Neural cell (in vitro differentiated cells): ENCODE results near the gene RABGGTA. TPM values are rescaled to one million over a fixed set of nuclear protein-coding genes. Genes with fewer than 3 reads are reported as not detected.

Source experiments
- H2AFZ ChIP-seq: fragments of 200-600, 300-800 bp; sonication (generic), shearing (Covaris generic); 2 replicates; pipeline ENCODE4 v1.6.0; 2014; ENCODE audit warnings: low read depth, mild to moderate bottlenecking, antibody characterized with exemption, low read length, moderate library complexity
- H3F3A ChIP-seq: fragments of 200-600 bp; shearing (Covaris generic); 2 replicates; pipeline ENCODE4 v1.6.1; 2016; ENCODE audit warnings: mild to moderate bottlenecking, moderate library complexity, mixed read lengths, antibody characterized with exemption, low read length; ENCODE audit not compliant: insufficient read depth, poor library complexity, severe bottlenecking
- H3K27ac ChIP-seq: fragments of 200-600, 300-800 bp; sonication (generic), shearing (Covaris generic); 2 replicates; pipeline ENCODE4 v1.5.1; 2014; ENCODE audit warnings: mild to moderate bottlenecking, low read length, moderate library complexity
- H3K27me3 ChIP-seq: fragments of 300-800, 200-600 bp; sonication (generic), shearing (Covaris generic); 2 replicates; pipeline ENCODE4 v1.6.0; 2014; ENCODE audit warnings: mild to moderate bottlenecking, low read depth, low read length, moderate library complexity; ENCODE audit not compliant: insufficient read depth
- H3K36me3 ChIP-seq: fragments of 300-800, 200-600 bp; sonication (generic), shearing (Covaris generic); 2 replicates; pipeline ENCODE4 v1.5.1; 2014; ENCODE audit warnings: mild to moderate bottlenecking, antibody characterized with exemption, low read length, moderate library complexity; ENCODE audit not compliant: insufficient read depth
- H3K4me2 ChIP-seq: fragments of 300-800, 200-600 bp; sonication (generic), shearing (Covaris generic); 2 replicates; pipeline ENCODE4 v1.6.0; 2014; ENCODE audit warnings: mild to moderate bottlenecking, low read length
- H3K4me3 ChIP-seq: fragments of 300-800, 200-600 bp; sonication (generic), shearing (Covaris generic); 2 replicates; pipeline ENCODE4 v1.5.1; 2014; ENCODE audit warnings: mild to moderate bottlenecking, low read length, moderate library complexity
- H3K79me2 ChIP-seq: fragments of 200-600 bp; shearing (Covaris generic); replicated peaks from 2 replicates; pipeline ENCODE4 v1.6.0; 2014; ENCODE audit warnings: mild to moderate bottlenecking, low read length, moderate library complexity; ENCODE audit not compliant: insufficient read depth
- H3K9ac ChIP-seq: fragments of 300-800, 200-600 bp; sonication (generic), shearing (Covaris generic); 2 replicates; pipeline ENCODE4 v1.6.1; 2016; ENCODE audit warnings: mild to moderate bottlenecking, low read length, mixed read lengths
- H3K9me2 ChIP-seq: fragments of 200-600 bp; shearing (Covaris generic); 2 replicates; pipeline ENCODE4 v1.6.1; 2016; ENCODE audit warnings: mild to moderate bottlenecking, low read length, mixed read lengths; ENCODE audit not compliant: insufficient read depth
- H3K9me3 ChIP-seq: fragments of 200-600, 300-800 bp; sonication (generic), shearing (Covaris generic); 2 replicates; pipeline ENCODE4 v1.6.1; 2016; ENCODE audit warnings: mild to moderate bottlenecking, mixed run types, low read length, moderate library complexity, mixed read lengths
- H4K20me1 ChIP-seq: fragments of 200-600 bp; shearing (Covaris generic); 2 replicates; pipeline ENCODE4 v1.6.1; 2016; ENCODE audit warnings: mild to moderate bottlenecking, mixed run types; ENCODE audit not compliant: insufficient read depth
- EP300 ChIP-seq: fragments of 450-650 bp; conservative IDR thresholded peaks from 2 replicates; pipeline ENCODE4 v1.6.1; 2014; ENCODE audit warnings: antibody characterized with exemption, mild to moderate bottlenecking, moderate library complexity; ENCODE audit not compliant: poor library complexity, severe bottlenecking
- EZH2 ChIP-seq: fragments of 200-600, 300-800 bp; shearing (Covaris generic), sonication (generic); IDR thresholded peaks from 2 replicates; pipeline ENCODE4 v1.6.1; 2014; ENCODE audit warnings: antibody characterized with exemption, low read length, borderline replicate concordance, mild to moderate bottlenecking; ENCODE audit not compliant: insufficient read depth, poor library complexity, severe bottlenecking
- MXI1 ChIP-seq: fragments of 450-650 bp; conservative IDR thresholded peaks from 2 replicates; pipeline ENCODE4 v1.6.1; 2014; ENCODE audit warnings: antibody characterized with exemption, mild to moderate bottlenecking; ENCODE audit not compliant: poor library complexity, severe bottlenecking
- POLR2AphosphoS5 ChIP-seq: IDR thresholded peaks from 2 replicates; pipeline ENCODE4 v1.6.1; 2012
- RAD21 ChIP-seq: fragments of 450-650 bp; conservative IDR thresholded peaks from 2 replicates; pipeline ENCODE4 v1.6.1; 2014; ENCODE audit warnings: antibody characterized with exemption, mild to moderate bottlenecking, moderate library complexity
- SMC3 ChIP-seq: fragments of 450-650 bp; conservative IDR thresholded peaks from 2 replicates; pipeline ENCODE4 v1.6.1; 2014; ENCODE audit warnings: antibody characterized with exemption, mild to moderate bottlenecking, moderate library complexity; ENCODE audit not compliant: poor library complexity
- TAF1 ChIP-seq: IDR thresholded peaks from 2 replicates; pipeline ENCODE4 v1.6.1; 2012; ENCODE audit warnings: low read depth
- polyA plus RNA-seq: library from polyadenylated mRNA; depleted of rRNA; stranded (reverse); fragments of >200 nt; gene quantifications from 2 replicates; pipeline ENCODE4 v1.2.3, GENCODE V29; 2014
- TF ChIP-seq, protein P1 (sequence below): IDR thresholded peaks from 2 replicates; pipeline ENCODE4 v1.6.1; 2012; ENCODE audit warnings: borderline replicate concordance
- TF ChIP-seq, protein P2 (sequence below): fragments of 450-650 bp; IDR thresholded peaks from 2 replicates; pipeline ENCODE4 v1.5.1; 2014; ENCODE audit warnings: antibody characterized with exemption, mild to moderate bottlenecking, moderate library complexity; ENCODE audit not compliant: poor library complexity, severe bottlenecking

Gene RABGGTA
- polyA plus RNA-seq, 1 donor from 2014 or later, result 33.2 TPM

DNA sequence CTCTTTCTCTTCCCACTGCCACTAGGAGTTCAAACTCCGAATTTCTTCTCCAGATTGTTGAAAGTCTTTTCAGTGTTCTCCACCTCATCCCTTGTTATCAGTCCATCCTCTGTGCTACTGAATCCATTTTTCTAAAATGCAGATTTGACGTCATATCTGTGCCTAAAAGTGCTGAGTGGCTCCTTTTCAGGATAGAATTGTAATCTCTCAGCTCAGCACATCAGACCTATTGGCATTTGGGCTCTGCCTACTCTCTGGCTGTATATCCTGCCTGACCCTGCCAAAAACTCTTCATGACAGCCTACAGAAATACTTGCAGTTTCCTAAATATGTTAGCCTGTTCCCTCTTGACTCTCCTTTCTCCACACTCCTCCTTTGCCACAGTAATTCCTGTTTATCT is 1.1 kb upstream of the RABGGTA start:
- Histone ChIP-seq H3F3A (no peaks in the 10 kb centered on the region), H3K4me2 (no peak overlapping the region), H3K27ac (no peak overlapping the region), H4K20me1 (no peaks in the 10 kb centered on the region), H3K9ac (no peak overlapping the region), H3K9me2 (no peaks in the 10 kb centered on the region), H3K36me3 (no peaks in the 10 kb centered on the region), H2AFZ (no peak overlapping the region), H3K27me3 (no peaks in the 10 kb centered on the region), H3K79me2 (no peaks in the 10 kb centered on the region), H3K4me3 (no peak overlapping the region), H3K9me3 (no peaks in the 10 kb centered on the region)
- TF ChIP-seq TAF1 (no peak), POLR2AphosphoS5 (no peak), MXI1 (no peak), RAD21 (no peak), SMC3 (no peak), EZH2 (no peak), EP300 (no peak)
- TF ChIP-seq, protein P1, sequence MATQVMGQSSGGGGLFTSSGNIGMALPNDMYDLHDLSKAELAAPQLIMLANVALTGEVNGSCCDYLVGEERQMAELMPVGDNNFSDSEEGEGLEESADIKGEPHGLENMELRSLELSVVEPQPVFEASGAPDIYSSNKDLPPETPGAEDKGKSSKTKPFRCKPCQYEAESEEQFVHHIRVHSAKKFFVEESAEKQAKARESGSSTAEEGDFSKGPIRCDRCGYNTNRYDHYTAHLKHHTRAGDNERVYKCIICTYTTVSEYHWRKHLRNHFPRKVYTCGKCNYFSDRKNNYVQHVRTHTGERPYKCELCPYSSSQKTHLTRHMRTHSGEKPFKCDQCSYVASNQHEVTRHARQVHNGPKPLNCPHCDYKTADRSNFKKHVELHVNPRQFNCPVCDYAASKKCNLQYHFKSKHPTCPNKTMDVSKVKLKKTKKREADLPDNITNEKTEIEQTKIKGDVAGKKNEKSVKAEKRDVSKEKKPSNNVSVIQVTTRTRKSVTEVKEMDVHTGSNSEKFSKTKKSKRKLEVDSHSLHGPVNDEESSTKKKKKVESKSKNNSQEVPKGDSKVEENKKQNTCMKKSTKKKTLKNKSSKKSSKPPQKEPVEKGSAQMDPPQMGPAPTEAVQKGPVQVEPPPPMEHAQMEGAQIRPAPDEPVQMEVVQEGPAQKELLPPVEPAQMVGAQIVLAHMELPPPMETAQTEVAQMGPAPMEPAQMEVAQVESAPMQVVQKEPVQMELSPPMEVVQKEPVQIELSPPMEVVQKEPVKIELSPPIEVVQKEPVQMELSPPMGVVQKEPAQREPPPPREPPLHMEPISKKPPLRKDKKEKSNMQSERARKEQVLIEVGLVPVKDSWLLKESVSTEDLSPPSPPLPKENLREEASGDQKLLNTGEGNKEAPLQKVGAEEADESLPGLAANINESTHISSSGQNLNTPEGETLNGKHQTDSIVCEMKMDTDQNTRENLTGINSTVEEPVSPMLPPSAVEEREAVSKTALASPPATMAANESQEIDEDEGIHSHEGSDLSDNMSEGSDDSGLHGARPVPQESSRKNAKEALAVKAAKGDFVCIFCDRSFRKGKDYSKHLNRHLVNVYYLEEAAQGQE, result no peak
- TF ChIP-seq, protein P2, sequence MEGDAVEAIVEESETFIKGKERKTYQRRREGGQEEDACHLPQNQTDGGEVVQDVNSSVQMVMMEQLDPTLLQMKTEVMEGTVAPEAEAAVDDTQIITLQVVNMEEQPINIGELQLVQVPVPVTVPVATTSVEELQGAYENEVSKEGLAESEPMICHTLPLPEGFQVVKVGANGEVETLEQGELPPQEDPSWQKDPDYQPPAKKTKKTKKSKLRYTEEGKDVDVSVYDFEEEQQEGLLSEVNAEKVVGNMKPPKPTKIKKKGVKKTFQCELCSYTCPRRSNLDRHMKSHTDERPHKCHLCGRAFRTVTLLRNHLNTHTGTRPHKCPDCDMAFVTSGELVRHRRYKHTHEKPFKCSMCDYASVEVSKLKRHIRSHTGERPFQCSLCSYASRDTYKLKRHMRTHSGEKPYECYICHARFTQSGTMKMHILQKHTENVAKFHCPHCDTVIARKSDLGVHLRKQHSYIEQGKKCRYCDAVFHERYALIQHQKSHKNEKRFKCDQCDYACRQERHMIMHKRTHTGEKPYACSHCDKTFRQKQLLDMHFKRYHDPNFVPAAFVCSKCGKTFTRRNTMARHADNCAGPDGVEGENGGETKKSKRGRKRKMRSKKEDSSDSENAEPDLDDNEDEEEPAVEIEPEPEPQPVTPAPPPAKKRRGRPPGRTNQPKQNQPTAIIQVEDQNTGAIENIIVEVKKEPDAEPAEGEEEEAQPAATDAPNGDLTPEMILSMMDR, result no peak

DNA sequence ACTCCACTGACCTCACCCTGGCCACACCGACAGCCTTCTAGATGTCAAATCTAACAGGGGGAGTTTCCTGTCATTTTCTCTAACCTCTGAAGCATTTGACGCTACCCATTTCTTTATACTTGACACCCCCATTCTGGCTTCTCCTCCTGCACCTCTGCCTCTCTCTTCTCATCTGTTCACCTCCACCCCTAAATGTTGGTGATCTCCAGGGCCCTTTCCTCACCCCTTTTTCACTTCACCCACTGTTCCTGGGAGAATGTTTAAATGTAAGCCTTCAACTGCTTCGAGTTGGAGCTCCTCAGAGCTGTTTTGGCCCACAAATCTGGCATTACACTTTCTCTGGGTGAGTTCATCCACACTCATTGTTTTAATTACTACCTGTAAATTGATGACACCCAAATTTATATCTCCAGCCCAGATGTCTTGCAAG is 452 bp upstream of the RABGGTA start:
- Histone ChIP-seq H3K9ac (peak overlapping the region; percentile 86), H3K9me3 (no peaks in the 10 kb centered on the region), H4K20me1 (no peaks in the 10 kb centered on the region), H3K9me2 (no peaks in the 10 kb centered on the region), H3F3A (no peaks in the 10 kb centered on the region), H3K27me3 (no peaks in the 10 kb centered on the region), H3K4me3 (peak overlapping the region; percentile 88), H3K79me2 (no peaks in the 10 kb centered on the region), H3K4me2 (peak overlapping the region; percentile 53), H2AFZ (peak overlapping the region; percentile 88), H3K27ac (peak overlapping the region; percentile 34), H3K36me3 (no peaks in the 10 kb centered on the region)
- TF ChIP-seq EP300 (no peak), SMC3 (no peak), EZH2 (no peak), MXI1 (no peak), RAD21 (no peak), POLR2AphosphoS5 (no peak)
- TF ChIP-seq, protein P2, result no peak
